ENCODE measurements around the gene ADCY3.
"Not testable (repeated sequence)": the region's sequence is repeated elsewhere in the genome, so short reads cannot be mapped to it uniquely, and the experiment has no call there.

Gene ADCY3

DNA sequence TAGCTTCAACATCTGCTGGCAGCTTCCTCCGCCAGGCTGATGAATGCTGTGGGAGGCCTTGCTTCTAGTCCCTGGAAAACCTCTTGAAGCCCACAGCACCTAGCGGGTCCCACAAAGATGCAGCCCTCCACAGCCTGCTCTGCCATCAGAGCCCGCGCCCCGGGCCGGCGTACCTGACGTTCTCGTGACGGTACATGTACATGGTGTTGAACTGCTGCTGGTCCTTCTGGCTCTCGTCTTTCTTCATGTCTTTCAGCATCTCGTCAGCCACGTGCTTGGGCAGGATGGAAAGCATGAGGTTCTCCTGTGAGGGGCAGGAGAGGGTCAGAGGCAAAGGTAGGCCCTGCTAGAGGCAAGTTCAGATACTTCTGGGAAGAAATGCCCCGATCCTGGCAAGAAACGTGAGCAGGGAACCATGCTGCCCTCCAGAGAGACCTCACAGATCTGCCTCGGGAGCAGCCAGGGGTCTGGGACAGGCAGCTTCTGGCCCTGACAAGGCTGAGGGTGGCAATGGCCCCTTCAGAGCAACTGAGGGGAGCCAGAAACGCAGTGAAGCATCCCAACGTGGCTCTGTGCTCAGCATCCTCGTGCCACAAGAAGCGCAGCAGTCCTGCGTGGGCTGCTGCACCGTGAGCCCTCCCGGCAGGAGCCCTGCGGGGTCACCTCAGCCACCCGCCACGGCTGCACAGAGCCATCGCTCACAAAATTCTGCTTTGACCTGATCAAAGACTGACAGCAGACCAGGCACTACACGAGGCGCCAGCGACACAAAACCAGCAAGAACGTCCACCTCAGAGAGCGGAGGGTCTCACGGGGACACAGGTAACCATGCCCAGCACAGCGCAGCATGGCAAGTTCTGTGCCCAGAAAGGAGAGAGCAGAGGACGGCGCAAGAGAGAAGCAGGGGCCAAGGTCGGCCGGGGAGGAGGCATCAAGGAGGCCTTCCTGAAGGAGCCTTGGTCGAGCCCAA, 77.7 kb downstream of the ADCY3 start:
- DNase-seq: no peak

DNA sequence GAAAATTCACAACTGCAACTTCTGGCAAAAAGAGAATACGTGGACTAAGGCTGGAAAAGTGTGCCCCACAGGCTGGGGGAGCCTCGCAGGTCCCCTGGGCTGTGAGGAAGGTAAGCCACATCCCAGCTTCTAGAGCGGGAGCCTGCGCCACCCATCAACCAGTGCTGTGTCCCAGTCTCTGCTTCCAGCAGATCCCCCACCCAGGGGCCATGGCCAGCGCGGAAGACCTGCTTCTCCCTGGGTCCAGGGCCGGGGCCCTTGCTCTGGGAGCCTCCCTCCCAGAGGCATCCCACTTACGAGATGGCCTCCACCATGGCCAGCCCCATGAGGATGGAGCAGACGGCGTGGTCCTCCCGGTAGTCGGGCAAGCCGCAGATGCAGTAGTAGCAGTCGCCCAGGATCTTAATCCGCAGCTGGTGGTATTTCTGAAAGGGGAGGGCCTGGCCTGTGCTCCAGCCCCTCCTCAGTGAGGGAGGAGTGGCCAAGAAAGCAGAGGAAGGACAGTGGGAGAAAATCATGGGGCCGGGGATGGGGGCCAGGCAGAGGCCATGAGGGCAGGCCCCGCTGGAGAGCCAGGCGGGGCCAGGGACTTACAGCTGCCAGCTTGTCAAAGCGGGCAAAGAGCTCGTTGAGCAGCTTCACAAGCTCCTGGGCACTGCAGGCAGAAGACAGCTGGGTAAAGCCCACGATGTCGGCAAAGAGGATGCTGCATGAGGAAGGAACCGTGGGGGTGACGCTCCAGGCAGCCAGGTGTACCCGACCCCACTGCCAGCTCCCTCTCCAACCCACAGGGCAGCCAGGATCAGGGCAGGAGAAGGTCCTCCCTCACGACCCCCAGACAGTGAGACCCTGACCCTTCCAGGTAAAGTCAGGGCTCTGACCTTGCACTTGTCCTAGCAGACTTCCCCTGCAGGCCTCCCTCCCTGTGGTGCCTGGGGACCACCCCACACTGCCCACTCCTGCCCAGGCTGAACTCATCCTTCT, 78.8 kb downstream of the ADCY3 start:
- no peak for DNase-seq

DNA sequence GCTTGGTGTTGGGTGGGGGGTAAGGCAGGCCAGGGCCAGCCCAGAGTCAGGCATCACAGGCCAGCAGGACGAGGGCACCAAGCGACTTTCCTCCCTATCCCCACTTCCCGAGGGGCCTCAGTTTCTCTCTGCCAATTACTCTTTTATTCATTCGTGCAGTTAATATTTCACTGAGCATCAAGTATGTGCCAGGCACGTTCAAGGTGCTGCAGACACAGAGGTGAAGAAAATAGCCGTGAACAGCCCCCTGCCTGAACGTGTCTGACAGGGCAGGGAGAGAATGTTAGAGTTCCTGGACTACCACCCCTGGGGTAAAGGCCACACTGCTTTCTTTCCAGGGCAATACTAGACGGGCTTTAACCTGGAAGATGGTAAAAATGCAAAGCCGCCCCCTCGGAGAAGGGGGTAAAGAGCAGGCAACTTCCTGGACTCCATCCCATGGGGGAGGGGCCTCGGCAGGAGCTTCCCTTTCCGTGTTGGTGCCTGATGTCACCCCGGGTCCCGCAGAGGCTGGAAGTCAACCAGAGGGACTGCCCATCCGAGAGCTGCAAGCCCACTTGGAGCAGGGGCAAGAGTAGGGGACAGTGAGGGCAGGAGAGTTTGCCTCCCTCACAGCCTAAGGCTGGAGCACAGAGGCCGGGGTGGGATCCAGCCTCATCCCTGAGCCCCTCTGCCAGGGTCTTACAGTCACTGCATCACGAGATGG, 79.7 kb downstream of the ADCY3 start:
- DNase-seq: no peak

DNA sequence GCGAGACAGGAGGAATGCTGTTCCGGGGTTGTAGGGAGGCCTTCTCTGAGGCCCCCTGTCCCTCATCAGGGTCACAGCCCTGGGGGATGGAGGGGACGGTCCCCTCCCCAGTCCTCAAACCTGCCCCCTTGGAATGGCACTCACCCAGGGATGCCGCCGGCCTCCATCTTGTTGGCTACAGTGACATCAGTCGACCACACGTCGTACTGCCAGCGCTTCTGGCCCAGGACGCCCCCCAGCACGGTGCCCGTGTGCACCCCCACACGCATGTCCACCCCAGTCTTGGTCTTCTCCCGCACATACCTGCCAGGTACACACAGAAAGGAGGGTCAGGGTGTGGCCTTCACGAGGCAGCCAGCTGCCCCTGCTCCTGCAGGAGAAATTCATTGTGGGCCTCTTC, 80.3 kb downstream of the ADCY3 start:
- DNase-seq: no peak

DNA sequence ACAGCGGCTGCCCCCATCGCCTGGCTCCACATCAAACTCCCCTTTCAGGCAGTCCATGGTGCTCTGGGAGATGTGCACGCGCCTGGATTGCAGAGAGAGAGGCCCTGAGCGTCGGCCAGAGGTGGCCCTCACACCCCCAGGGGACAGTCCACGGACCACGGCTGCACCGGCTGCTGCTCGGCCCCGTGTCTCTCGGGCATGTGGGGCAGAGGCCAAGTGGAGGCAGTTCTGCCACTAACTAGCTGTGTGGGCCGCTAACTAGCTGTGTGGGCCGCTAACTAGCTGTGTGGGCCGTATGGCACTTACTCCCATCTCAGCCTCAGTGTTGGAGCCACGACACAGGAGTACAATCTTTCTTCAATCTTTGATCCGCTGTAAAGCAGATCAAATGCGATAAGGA, 81.5 kb downstream of the ADCY3 start:
- DNase-seq: no peak

DNA sequence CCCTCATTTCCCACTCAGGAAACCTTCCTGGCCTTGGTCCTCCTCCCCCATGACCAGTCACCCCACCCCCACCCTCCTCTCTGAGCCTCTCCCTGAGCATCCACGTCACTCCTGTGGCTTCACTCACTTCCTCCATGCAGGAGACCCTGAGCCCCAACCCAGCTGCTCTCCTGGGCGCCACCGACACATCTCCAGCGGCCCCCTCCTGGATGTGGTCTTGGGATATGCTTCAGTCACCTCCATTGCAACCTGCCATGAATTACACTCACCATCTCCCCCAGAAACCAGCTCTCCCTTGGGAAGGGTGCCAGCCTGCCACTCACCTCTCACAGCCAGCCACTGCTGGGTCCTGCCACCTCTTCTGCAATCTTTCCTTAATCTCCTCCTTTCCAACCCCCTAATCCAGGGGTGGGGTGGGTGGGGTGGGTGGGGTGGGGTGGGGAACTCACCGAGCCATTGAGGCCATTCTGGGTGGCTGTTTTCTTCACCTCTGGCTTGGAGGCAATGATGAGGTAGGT, 82.0 kb downstream of the ADCY3 start:
- no peak for DNase-seq

DNA sequence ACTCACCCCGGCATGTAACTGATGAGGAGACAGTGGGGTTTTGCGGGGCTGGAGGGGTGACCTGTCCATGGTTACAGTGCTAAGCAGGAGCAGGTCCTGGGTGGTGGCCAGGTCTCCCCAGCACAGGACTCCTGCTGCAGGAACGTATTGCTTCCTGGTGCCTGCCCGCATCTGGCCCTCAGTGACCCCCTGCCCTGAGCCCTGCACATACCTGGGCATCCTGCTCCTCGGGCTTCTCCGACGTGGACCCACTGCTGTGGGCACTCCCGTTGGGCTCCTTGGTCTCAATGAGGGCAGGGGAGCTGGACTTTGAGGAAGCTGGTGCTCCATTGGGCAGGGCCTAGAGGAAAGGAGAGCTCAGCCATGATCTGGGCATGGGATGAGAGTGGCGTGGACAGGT, 83.3 kb downstream of the ADCY3 start:
- DNase-seq: no peak

DNA sequence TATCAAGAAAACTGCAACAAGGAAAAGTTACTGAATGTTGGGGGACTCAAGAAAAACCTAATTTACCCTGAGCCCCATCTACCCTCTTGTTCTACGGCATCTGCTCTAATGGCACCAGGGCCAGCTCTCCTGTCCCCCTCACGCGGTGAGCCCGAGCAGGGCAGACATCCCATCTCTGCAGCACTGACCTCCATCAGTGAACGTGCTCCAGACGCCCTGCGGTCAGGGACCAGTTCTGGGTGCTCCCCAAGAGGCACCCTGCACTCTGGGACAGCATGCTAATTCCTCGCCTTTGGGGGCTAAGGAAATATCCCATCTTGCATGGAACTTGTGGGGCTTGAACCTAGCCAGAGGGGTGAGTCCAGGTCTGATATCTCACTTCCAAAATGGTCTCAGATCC, 83.8 kb downstream of the ADCY3 start:
- DNase-seq: no peak

DNA sequence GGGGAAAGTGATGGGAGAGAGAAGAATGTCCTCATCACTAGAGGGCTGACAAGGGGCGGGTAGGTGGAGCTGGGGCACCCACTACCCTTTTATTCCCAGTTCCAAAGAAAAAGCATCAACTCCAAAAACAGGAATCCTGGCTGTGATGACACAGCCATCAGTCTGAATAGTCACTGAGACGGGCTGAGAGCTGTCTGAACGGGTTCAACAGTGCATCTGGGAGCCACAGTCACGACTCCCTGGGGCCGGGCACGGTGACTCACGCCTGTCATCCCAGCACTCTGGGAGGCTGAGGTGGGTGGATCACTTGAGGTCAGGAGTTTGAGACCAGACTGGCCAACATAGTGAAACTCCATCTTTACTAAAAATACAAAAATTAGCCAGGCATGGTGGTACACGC, 84.6 kb downstream of the ADCY3 start:
- DNase-seq: not testable (repeated sequence)

DNA sequence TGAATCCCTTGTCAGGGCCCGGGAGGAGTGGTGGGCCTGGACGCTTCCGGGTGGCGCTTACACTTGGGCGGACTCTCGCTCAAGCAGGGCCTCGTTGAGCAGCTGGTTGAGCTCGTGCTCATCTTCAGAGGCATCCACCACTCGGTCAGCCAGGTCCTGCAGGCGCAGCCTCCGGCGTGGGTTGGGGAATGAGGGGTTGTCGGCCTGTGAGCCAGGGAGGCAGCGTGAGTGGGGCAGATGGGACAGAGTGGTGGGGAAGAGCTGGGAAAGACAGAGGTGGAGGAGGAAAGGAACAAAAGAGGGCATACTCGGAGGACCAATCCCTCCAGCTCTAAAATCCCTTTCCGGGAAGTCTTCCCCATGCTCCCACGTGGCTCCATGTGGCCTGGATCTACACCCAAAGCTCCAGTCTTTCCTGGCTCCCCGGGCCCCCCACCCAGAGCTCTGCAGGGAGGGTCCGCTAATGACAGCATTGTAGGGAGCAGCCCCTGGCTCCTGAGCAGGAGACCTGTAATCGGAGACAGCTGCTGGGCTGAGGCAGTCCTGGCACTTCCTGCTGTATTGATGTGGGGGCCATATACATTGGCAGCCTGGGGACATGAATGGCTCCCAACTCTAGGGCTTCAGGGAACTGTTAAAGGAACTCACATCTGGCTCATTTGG, 85.2 kb downstream of the ADCY3 start:
- DNase-seq: no peak

DNA sequence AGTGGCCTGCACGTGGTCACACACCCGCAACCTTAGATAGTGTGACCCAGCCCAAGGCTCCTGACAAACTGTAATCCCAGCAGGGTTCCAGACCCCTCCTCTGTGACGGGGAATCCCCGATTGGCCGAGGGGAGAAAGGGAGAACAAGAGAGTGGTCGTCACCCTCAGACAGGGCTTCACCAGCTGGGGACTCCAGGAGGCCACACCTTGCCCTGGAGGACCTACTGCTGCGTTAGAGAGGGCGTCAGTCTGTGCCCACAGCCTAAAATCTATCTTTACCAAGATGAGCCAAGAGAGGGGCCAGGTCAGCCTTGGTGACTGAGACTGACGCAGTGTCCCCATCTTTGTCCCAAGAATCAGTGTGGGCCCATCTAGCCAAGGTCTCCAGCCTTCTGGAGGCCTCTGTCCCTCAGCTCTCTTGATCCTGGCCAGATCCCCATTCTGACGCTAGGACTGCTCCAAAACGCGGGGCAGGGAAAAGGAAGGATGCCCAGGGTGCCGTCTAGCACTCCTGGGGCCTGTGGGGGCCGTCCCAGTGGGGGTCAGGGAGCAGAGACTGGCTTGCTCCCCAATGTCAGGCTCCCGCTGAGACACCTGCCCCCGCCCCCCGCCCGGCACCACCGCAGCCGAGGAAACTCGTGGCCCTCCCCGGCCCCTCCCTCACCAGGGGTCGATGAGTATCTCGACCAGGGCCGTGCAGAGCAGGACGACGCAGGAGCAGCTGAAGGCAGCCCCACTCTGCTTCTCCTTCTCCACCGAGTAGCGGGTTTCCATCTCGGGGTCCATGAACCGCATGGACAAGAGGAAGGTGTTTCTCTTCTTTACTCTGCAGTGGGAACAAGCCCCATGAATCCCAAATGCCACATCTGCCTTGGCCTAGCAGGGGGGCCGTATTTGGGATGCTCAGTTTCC, 86.0 kb downstream of the ADCY3 start:
- DNase-seq: no peak

DNA sequence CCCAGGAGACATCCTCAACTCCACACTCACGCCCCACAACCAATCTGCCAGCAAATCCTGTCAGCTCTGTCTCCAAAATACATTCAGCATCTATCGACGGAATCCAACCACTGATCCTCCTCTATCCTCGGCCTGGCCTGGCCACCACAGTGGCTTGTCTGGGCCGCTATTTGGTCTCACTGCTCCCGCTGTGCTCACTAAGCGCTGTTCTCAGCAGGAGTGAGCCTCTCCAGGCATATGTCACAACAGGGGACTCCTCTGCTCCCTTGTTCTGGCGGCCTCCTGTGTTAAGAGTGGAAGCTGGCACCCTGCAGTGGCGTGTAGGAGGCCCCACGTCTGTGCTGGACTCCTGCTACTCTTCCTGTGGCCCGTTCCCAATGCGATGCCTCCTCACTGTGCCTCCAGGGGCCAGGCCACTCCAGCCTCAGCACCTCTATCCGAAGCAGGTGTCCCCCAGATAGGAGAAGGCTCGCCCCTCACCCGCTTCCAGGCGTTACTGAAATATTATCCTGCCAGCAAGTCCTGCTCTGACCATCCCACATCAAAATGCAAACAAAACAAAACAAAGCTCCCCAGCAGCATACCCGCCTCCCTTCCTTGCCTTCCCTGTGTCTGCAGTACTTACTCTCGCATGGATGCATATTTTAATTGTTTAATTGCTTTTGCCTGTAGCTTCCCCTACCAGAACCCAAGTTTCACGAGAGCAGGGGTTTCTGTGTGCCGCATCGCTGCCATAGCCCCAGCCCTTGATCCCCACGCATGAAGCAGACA, 86.9 kb downstream of the ADCY3 start:
- DNase-seq: no peak

DNA sequence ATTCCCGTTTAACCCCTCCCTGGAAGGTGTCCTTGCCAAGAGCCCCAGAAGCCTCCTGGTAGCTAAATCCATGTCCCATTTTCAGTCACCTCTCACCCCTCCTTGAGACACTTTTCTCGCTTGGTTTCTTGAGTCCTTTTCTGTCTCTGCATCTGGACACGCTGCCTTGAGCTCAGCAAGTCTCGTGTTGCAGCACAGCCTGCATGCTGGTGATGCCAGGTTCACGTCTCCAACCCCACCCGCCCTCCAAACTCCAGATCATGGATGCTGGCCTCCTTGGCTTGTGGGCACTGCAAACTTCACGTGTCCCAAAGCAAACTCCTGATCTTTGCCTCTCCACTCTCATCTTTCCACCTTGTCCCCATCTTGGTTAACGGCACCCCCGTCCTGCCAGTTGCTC, 87.5 kb downstream of the ADCY3 start:
- DNase-seq: no peak

DNA sequence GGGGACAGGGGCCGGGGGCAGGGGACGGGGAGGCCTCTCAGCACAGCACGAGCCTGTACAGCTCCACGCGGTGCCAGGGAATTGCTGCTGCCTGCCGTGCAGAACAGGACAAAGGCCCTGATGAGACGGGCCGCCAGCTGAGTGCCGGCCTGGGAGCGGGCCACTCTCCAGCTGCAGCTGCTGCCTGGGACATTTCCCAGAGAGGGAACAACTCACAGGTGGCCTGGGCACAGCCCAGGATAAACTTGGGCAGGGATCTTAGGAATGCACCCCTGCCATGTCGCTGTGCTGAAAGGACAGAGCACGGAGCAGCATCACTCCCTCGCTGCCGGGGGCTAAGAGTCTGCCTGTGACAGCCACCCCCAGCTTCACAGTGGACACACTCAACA, 88.0 kb downstream of the ADCY3 start:
- no peak for DNase-seq

DNA sequence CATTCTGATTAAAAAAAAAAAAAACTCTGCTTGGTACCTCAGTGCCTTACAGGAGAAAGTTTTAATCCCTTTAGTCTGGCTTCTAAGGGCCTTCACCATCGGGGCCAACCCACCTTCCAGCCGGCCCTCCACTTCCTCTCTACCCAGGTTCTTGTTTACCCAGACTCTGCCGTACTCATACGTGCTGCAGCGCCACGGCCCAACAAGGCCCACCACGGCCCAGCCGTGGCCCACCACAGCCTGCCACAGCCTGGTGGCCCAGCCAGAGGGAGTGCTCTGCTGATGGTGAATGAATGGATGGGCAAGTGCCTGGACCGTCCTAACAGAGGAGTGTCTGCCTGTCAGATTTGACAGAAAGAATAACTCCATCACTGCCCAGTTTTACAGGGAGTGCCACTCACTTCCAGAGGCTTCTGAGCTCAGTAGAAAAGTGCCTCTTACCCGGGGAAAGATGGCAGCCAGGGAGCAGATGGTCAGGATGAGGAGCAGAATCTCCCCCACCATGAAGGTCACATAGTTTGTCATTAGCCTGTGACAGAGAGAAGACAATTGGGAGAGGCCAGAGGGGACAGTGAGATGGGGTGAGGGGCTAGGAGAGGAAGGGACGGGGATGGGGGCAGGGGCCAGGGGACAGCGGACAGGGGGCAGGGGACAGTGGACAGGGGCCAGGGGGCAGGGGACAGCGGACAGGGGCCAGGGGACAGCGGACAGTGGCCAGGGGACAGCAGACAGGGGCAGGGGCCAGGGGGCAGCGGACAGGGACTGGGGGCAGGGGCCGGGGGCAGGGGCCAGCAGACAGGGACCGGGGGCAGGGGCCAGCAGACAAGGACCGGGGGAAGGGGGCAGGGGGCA, 88.6 kb downstream of the ADCY3 start:
- DNase-seq: no peak

DNA sequence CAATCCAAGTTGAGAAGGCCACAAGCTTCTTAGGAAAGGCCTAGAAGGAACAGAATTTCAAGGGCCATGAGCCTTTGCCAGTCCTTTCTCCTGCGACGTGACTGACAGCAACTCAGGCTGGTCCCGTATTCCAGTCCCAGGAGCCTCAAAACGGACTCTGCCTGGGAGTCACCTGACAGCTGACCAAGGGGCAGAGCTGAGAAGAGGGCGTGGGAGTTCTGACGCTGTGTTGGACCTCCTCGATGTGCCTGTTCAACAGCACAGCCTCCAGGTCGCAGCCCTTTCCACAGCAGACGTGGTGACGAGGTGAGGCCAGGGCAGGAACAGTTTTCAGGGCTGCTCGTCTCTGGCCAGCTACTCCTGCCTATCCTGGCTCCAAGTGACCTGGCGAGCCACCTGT, 89.3 kb downstream of the ADCY3 start:
- DNase-seq: no peak

DNA sequence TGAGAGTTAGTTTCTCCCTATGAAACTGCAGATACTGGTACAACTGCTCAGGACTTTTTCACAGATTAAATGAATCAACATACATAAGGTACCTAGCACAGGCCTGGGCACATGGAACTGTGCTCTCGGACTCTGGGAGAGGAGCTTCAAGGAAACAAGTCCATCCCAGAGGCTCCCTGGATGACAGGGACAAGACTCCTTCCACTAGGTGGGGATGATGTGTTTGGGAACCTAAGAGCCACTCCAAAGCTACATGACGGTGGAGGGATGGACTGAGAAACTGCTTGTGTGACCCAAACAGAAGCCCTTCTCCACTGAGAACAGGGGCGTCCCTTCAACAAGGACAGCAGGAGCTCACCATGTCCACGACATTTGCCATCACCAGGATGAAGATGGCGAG, 89.7 kb downstream of the ADCY3 start:
- DNase-seq: no peak

DNA sequence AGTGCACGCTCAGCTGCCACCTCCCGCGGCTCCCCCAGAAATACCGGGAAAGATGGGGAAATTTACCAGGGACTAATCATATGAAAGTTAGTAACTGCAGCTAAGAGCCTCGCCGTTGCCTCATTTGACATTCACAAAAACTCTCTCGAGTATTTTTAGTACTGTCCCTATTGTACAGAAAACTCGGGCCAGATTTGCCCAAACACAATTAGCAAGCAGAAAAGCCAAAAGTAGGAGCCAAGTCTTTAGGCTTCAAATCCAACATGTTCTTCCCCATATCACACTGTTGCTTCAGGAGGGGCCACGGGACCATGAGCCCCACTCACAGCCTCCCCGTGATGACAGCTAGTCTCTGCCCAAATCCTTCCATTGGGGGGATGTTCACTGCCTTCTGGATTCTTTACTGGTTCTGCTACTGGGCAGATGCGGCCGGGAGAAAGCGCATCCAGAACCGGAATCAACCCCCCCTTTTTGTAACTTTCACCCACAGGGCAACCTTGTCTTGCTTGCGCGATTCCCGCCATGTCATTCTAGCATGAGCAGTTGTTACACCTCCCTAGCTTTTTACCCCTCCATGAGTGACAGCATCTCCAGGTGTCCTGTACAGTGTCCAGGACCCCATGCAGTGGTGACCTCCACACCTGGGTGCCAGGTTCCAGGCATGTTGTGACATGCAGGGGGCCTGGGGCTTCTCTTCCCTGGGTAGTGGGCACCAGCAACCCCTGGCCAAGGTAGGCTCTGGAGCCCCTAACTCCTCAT, 91.6 kb downstream of the ADCY3 start:
- DNase-seq: no peak
